GM18873 (cell line): ENCODE data around the gene MYBPC3.
"Not testable (repeated sequence)": the region's sequence is repeated elsewhere in the genome, so short reads cannot be mapped to it uniquely, and the experiment has no call there.

Source experiments
- ATAC-seq: cut with Tn5 transposase; IDR thresholded peaks from one replicate; pipeline ENCODE4 v1.9.1; 2021; ENCODE audit warnings: mild to moderate bottlenecking, moderate library complexity, moderate number of reproducible peaks; ENCODE audit not compliant: unreplicated experiment, low FRiP score

MYBPC3 gene

GRCh38 chr11:47340980-47341775 lies 11.3 kb downstream of the MYBPC3 start:
- ATAC-seq: no peak

GRCh38 chr11:47340010-47340409 lies 12.5 kb downstream of the MYBPC3 start:
- ATAC-seq: no peak

- ATAC-seq: no peak
Measured at GRCh38 chr11:47338396-47339241, 13.9 kb downstream of the MYBPC3 start.

- no peak for ATAC-seq
Measured at GRCh38 chr11:47337229-47337924, 15.1 kb downstream of the MYBPC3 start.

- ATAC-seq: no peak
Measured at GRCh38 chr11:47336595-47336994, 15.9 kb downstream of the MYBPC3 start.

GRCh38 chr11:47335733-47336132 lies 16.8 kb downstream of the MYBPC3 start:
- ATAC-seq: no peak

GRCh38 chr11:47334699-47335411 lies 17.6 kb downstream of the MYBPC3 start:
- ATAC-seq: not testable (repeated sequence)

- ATAC-seq: no peak
Measured at GRCh38 chr11:47333886-47334443, 18.5 kb downstream of the MYBPC3 start.

- ATAC-seq: no peak
Measured at GRCh38 chr11:47333526-47333845, 19.0 kb downstream of the MYBPC3 start.

GRCh38 chr11:47332791-47333525 lies 19.5 kb downstream of the MYBPC3 start:
- no peak for ATAC-seq

GRCh38 chr11:47332303-47332711 lies 20.2 kb downstream of the MYBPC3 start:
- no peak for ATAC-seq

GRCh38 chr11:47331454-47332302 lies 20.8 kb downstream of the MYBPC3 start:
- no peak for ATAC-seq

- ATAC-seq: no peak
Measured at GRCh38 chr11:47329987-47330931, 22.2 kb downstream of the MYBPC3 start.

- ATAC-seq: no peak
Measured at GRCh38 chr11:47329431-47329986, 23.0 kb downstream of the MYBPC3 start.

- ATAC-seq: peak; percentile 58
Measured at GRCh38 chr11:47328449-47329390, 23.8 kb downstream of the MYBPC3 start.

GRCh38 chr11:47327949-47328348 lies 24.6 kb downstream of the MYBPC3 start:
- ATAC-seq: no peak
